Lung (tissue), 12 donors: ENCODE data around the gene DOCK11. TPM values are rescaled to one million over a fixed set of nuclear protein-coding genes. Genes with fewer than 3 reads are reported as not detected.

Experiments used
- ATAC-seq: fragments of 200-7000 bp; cut with Tn5 transposase; one replicate; pipeline ENCODE4 v1.9.1; 2020; ENCODE audit warnings: moderate number of reproducible peaks; ENCODE audit not compliant: insufficient read depth, low FRiP score
- DNase-seq, 3 donors: peaks; one replicate each; pipeline ENCODE4 v3.0.0-alpha.2; 2013 to 2017
- H3K27ac ChIP-seq, 2 donors: one replicate each; pipeline ENCODE4 v1.5.1; 2013; ENCODE audit warnings: mild to moderate bottlenecking in 2 of 2, moderate library complexity in 2 of 2, control low read depth in 1 of 2, inconsistent platforms in 1 of 2, low read depth in 1 of 2, low read length in 1 of 2
- H3K27me3 ChIP-seq, 3 donors: one replicate each; pipeline ENCODE4 v1.5.1; 2013; ENCODE audit warnings: low read length in 2 of 3; ENCODE audit not compliant: control insufficient read depth in 3 of 3, insufficient read depth in 3 of 3
- H3K36me3 ChIP-seq, 4 donors: one replicate each; pipeline ENCODE4 v1.5.1; 2013; ENCODE audit warnings: low read length in 4 of 4, mild to moderate bottlenecking in 1 of 4, moderate library complexity in 1 of 4; ENCODE audit not compliant: control insufficient read depth in 4 of 4, insufficient read depth in 4 of 4
- H3K4me1 ChIP-seq, 5 donors: one replicate each; pipeline ENCODE4 v1.5.1; 2013; ENCODE audit warnings: low read length in 5 of 5, mild to moderate bottlenecking in 2 of 5, moderate library complexity in 1 of 5; ENCODE audit not compliant: control insufficient read depth in 5 of 5, insufficient read depth in 5 of 5
- H3K4me3 ChIP-seq: one replicate; pipeline ENCODE4 v1.5.1; 2013; ENCODE audit warnings: mild to moderate bottlenecking, control low read depth, moderate library complexity
- H3K9ac ChIP-seq, 2 donors: one replicate each; pipeline ENCODE4 v1.5.1; 2013; ENCODE audit warnings: low read length in 2 of 2, control low read depth in 1 of 2; ENCODE audit not compliant: insufficient read depth in 1 of 2
- H3K9me3 ChIP-seq, 4 donors: one replicate each; pipeline ENCODE4 v1.5.1; 2013; ENCODE audit warnings: low read length in 3 of 4, mild to moderate bottlenecking in 1 of 4, moderate library complexity in 1 of 4; ENCODE audit not compliant: control insufficient read depth in 4 of 4, insufficient read depth in 3 of 4
- CTCF ChIP-seq: IDR thresholded peaks from 2 replicates; pipeline ENCODE4 v1.5.1; 2012; ENCODE audit warnings: mild to moderate bottlenecking; ENCODE audit errors: control extremely low read depth, extremely low read depth
- WGBS, 2 donors: extraction: QIAGEN DNeasy Blood & Tissue Kit; methylation state at CpG; one replicate each; pipeline ENCODE4 v1.1.7; 2013; 5-methylcytosine and 5-hydroxymethylcytosine counted together
- polyA plus RNA-seq, 2 donors: library from polyadenylated mRNA; stranded (reverse); fragments of 200-250 nt; gene quantifications; one replicate each; pipeline ENCODE4 v1.2.1, GENCODE V29; 2013
- total RNA-seq, 2 donors: library from RNA; depleted of rRNA in 1 of 2; stranded (reverse); fragments of >200 nt in 1 of 2; gene quantifications; one replicate each; pipeline ENCODE4 v1.2.1, GENCODE V29; 2014 to 2021
- donor health status: control.
- donor health status: control.
- donor health status: Bipolar disorder and iron deficiency.
- donor health status: healthy.
- donor health status: DM: yes; HTN: yes; CAD: no.

The DOCK11 gene
- total and polyA plus RNA-seq, 4 donors, result 16.0 to 32.0 (median 23.6) TPM

GRCh38 chrX:118513120-118513898, 17.7 kb downstream of the DOCK11 start:
- no peaks in the 10 kb centered on the region for H3K4me1 ChIP-seq
- H3K4me3 ChIP-seq, result no peak overlapping the region
- H3K36me3 ChIP-seq, result no peaks in the 10 kb centered on the region
- no peak for TF ChIP-seq CTCF
- 72 to 78% methylated on average over 6 of the region's 6 CpGs for WGBS, 2 donors
- no peaks in the 10 kb centered on the region for H3K27me3 ChIP-seq
- no peak overlapping the region for H3K9ac ChIP-seq
- no peak for ATAC-seq
- peaks cover 0 to 7% (median 3%) of the 10 kb centered on the region in 4 donors for H3K9me3 ChIP-seq
- no peak overlapping the region for H3K27ac ChIP-seq
- no peak for DNase-seq

- Histone ChIP-seq H3K36me3 (no peaks in the 10 kb centered on the region), H3K4me3 (no peak overlapping the region), H3K27me3 (no peaks in the 10 kb centered on the region), H3K4me1 (peaks cover 0 to 1% (median 0%) of the 10 kb centered on the region in 5 donors), H3K9me3 (peaks cover 0 to 4% (median 1%) of the 10 kb centered on the region in 4 donors), H3K9ac (no peak overlapping the region), H3K27ac (no peak overlapping the region)
- no peak for TF ChIP-seq CTCF
- ATAC-seq (no peak), DNase-seq (no peak)
- WGBS, 2 donors, result 69 to 89% methylated on average over 3 of the region's 3 CpGs
These were observed 24.0 kb downstream of the DOCK11 start for GRCh38 chrX:118519411-118520215.

GRCh38 chrX:118520216-118521206, 24.9 kb downstream of the DOCK11 start:
- peaks cover 0 to 2% (median 0%) of the 10 kb centered on the region in 4 donors for H3K9me3 ChIP-seq
- no peak overlapping the region for H3K27ac ChIP-seq
- ATAC-seq, result peak; percentile 2
- no peak for DNase-seq
- TF ChIP-seq CTCF, result no peak
- no peak overlapping the region for H3K9ac ChIP-seq
- peaks cover 0 to 1% (median 0%) of the 10 kb centered on the region in 5 donors for H3K4me1 ChIP-seq
- H3K27me3 ChIP-seq, result no peaks in the 10 kb centered on the region
- no peak overlapping the region for H3K4me3 ChIP-seq
- H3K36me3 ChIP-seq, result no peaks in the 10 kb centered on the region
- WGBS, 2 donors, result 68 to 87% methylated on average over 5 of the region's 5 CpGs
